Type B pancreatic cell (in vitro differentiated cells): ENCODE measurements around the gene ITGB7. TPM values are rescaled to one million over a fixed set of nuclear protein-coding genes. Genes with fewer than 3 reads are reported as not detected.

Experiments used
- DNase-seq: peaks from one replicate; pipeline ENCODE4 v3.0.0; 2021; ENCODE audit warnings: mixed read lengths; ENCODE audit not compliant: unreplicated experiment; ENCODE audit errors: extremely low spot score
- H3K27ac Mint-ChIP-seq: 2 replicates; pipeline ENCODE4 v1.8.0; 2021; ENCODE audit warnings: mild to moderate bottlenecking, mixed read lengths
- H3K27me3 Mint-ChIP-seq: 2 replicates; pipeline ENCODE4 v1.8.0; 2021; ENCODE audit warnings: mixed read lengths
- H3K36me3 Mint-ChIP-seq: 2 replicates; pipeline ENCODE4 v1.8.0; 2021; ENCODE audit warnings: mixed read lengths
- H3K4me1 Mint-ChIP-seq: one replicate; pipeline ENCODE4 v1.8.0; 2021; ENCODE audit warnings: mixed read lengths; ENCODE audit not compliant: unreplicated experiment
- H3K4me3 Mint-ChIP-seq: 2 replicates; pipeline ENCODE4 v1.8.0; 2021; ENCODE audit warnings: mild to moderate bottlenecking, mixed read lengths
- H3K9me3 Mint-ChIP-seq: 2 replicates; pipeline ENCODE4 v1.8.0; 2021; ENCODE audit warnings: mixed read lengths
- CTCF ChIP-seq: fragments of 200-600 bp; sonication (generic); conservative IDR thresholded peaks from 2 replicates; pipeline ENCODE4 v1.5.0; 2021; ENCODE audit warnings: antibody characterized with exemption, mild to moderate bottlenecking
- total RNA-seq: library from RNA; stranded (reverse); gene quantifications from 2 replicates; pipeline ENCODE4 v1.2.1, GENCODE V29; 2021; ENCODE audit warnings: low replicate concordance

ITGB7 gene
- total RNA-seq, 1 donor from 2014 or later: 4.2 TPM

DNA sequence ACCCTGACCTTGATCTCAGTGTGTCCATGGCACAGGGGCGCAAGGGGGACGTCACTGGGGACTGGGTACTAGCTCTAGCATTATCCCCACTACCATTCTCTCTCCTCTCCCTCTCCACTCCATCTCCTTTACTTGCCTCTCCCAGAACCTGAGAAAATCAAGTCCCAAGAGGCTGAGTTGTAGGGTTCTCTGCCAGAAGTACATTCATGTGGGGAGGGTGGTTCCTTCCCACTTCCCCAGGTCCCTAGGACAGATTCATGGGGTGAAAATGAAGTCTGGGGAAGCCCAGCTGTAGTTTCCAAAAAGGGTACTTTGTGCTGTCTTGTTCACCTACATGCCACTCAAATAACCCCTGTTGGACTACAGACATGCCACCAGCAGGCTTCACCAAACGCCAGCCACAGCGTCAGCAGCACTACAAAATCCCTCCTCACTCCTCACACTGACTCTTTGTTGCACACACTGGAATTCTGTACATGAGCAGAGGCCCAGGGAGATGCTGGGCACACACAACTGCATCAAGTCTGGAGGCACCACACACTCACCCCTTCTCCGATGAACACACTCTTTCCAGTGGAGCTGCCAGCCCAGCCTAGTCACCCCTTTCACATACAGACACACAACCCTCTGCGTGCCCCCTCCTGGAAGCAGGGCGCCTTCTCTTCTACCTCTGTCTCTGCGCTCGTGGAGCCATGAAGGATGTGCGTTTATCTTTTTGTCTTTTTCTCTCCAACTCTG, 18.0 kb upstream of the ITGB7 start:
- peak overlapping the region; percentile 94 for H3K27ac Mint-ChIP-seq
- no peaks in the 10 kb centered on the region for H3K27me3 Mint-ChIP-seq
- no peak for DNase-seq
- peaks cover 51% of the 10 kb centered on the region for H3K4me1 Mint-ChIP-seq
- H3K9me3 Mint-ChIP-seq: no peaks in the 10 kb centered on the region
- no peak for TF ChIP-seq CTCF
- H3K36me3 Mint-ChIP-seq: peaks cover 5% of the 10 kb centered on the region
- peak overlapping the region; percentile 75 for H3K4me3 Mint-ChIP-seq

GRCh38 chr12:53224061-53224896, 17.2 kb upstream of the ITGB7 start:
- no peak for DNase-seq
- H3K4me1 Mint-ChIP-seq: peaks cover 49% of the 10 kb centered on the region
- H3K27me3 Mint-ChIP-seq: peaks cover 5% of the 10 kb centered on the region
- peak; percentile 67 for TF ChIP-seq CTCF
- peak overlapping the region; percentile 94 for H3K27ac Mint-ChIP-seq
- peak overlapping the region; percentile 75 for H3K4me3 Mint-ChIP-seq
- peaks cover 5% of the 10 kb centered on the region for H3K36me3 Mint-ChIP-seq
- H3K9me3 Mint-ChIP-seq: no peaks in the 10 kb centered on the region

- no peak for TF ChIP-seq CTCF
- Mint-ChIP-seq H3K27me3 (peaks cover 9% of the 10 kb centered on the region), H3K36me3 (peaks cover 5% of the 10 kb centered on the region), H3K4me1 (peaks cover 50% of the 10 kb centered on the region), H3K4me3 (peak overlapping the region; percentile 83), H3K9me3 (no peaks in the 10 kb centered on the region), H3K27ac (peak overlapping the region; percentile 94)
- no peak for DNase-seq
Observed at GRCh38 chr12:53223389-53224060, 16.5 kb upstream of the ITGB7 start.

DNA sequence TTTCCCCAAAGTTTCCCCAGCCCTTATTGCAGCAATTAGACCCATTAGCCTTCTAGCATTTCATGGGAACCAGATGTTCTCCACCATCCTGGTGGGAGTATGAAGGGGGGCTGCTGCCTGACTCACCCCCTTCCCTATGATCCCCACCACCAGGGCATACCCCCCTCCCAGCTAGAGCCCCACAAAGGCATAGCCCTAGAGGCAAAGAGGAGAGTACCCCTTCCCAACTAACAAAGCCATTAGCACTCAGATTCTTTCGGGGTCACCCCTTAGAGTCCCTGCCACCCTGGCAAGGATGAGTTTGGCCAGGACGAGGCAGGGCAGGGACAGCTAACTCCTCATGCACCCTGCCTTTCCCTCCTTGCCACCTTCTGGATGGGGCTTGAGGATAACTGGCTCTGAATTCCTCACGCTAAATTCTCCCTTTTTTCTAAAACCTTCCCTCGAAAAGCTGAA, 15.8 kb upstream of the ITGB7 start:
- Mint-ChIP-seq H3K36me3 (peaks cover 5% of the 10 kb centered on the region), H3K9me3 (no peaks in the 10 kb centered on the region), H3K27me3 (peaks cover 9% of the 10 kb centered on the region), H3K27ac (peak overlapping the region; percentile 87), H3K4me1 (peaks cover 50% of the 10 kb centered on the region), H3K4me3 (peak overlapping the region; percentile 83)
- no peak for TF ChIP-seq CTCF
- DNase-seq: no peak

- DNase-seq: no peak
- no peaks in the 10 kb centered on the region for H3K9me3 Mint-ChIP-seq
- peaks cover 55% of the 10 kb centered on the region for H3K4me1 Mint-ChIP-seq
- no peak for TF ChIP-seq CTCF
- peaks cover 9% of the 10 kb centered on the region for H3K27me3 Mint-ChIP-seq
- peak overlapping the region; percentile 87 for H3K27ac Mint-ChIP-seq
- peaks cover 5% of the 10 kb centered on the region for H3K36me3 Mint-ChIP-seq
- H3K4me3 Mint-ChIP-seq: peak overlapping the region; percentile 83
Observed at GRCh38 chr12:53222170-53222721, 15.2 kb upstream of the ITGB7 start.
